ENCODE measurements around the gene ZNF580. TPM values are rescaled to one million over a fixed set of nuclear protein-coding genes. Genes with fewer than 3 reads are reported as not detected.

The ZNF580 gene
- total and polyA plus RNA-seq, 2 of the 8 experiments (the other 6 are each of a cell fraction or from before 2014, with no cell fraction given), result 12.0 to 24.6 TPM

- TF ChIP-seq NRF1 (IDR thresholded peaks at IDR 0.05; ENCODE audit: low read depth, low read length) (no peak), SP1 (IDR thresholded peaks at IDR 0.05; ENCODE audit: low read depth, low read length) (0 out of 2 replicates have a peak, but pooled peaks have one; percentile 14)
- Histone ChIP-seq H3K4me2 (ENCODE audit: insufficient read depth in 1 of 2, low read depth in 2 of 2, low read length in 2 of 2) (peak overlapping the region; percentile 58 to 63), H2BK20ac (ENCODE audit: low read length) (no peak overlapping the region), H4K91ac (replicated peaks; ENCODE audit: insufficient read length, low read length) (no peak overlapping the region), H2BK5ac (ENCODE audit: low read depth, low read length) (no peak overlapping the region), H3K4me3 (ENCODE audit: extremely low read depth in 1 of 4, insufficient read depth in 2 of 4, low read depth in 3 of 4, low read length in 4 of 4) (peak overlapping the region; percentile 83 to 95 (median 92)), H3K56ac (replicated peaks; ENCODE audit: insufficient read length, low read depth, low read length) (no peak overlapping the region), H3K14ac (ENCODE audit: insufficient read length) (no peak overlapping the region), H4K5ac (ENCODE audit: insufficient read length, low read depth, low read length) (no peak overlapping the region), H3K36me3 (ENCODE audit: control insufficient read depth in 2 of 4, insufficient read depth in 4 of 4, low read length in 3 of 4) (peaks cover 14 to 24% (median 22%) of the 10 kb centered on the region in 4 experiments), H2AFZ (ENCODE audit: low read length) (no peak overlapping the region), H3K27me3 (replicated peaks in 1 of 4; ENCODE audit: control insufficient read depth in 3 of 4, extremely low read depth in 1 of 4, insufficient read depth in 3 of 4, low read length in 3 of 4) (no peaks in the 10 kb centered on the region), H3K4ac (replicated peaks; ENCODE audit: insufficient read length, low read depth, low read length) (no peak overlapping the region), H4K20me1 (replicated peaks in 1 of 2; ENCODE audit: control insufficient read depth in 1 of 2, insufficient read depth in 2 of 2, low read length in 2 of 2) (peaks cover 20 to 36% of the 10 kb centered on the region in 2 experiments), H3K79me1 (ENCODE audit: low read depth, low read length) (peaks cover 17% of the 10 kb centered on the region), H3K9ac (replicated peaks in 1 of 4; ENCODE audit: extremely low read depth in 1 of 4, low read depth in 3 of 4, low read length in 3 of 4) (peak overlapping the region in 3 of 4 experiments; percentile 38 to 51 (median 50); a peak in 6 of 7 replicates), H3K18ac (ENCODE audit: extremely low read depth, low read length) (no peak overlapping the region), H3K23me2 (ENCODE audit: low read depth, low read length) (peaks cover 5% of the 10 kb centered on the region; the same call in 1 of the 2 replicates), H3K79me2 (ENCODE audit: control insufficient read depth in 1 of 2, insufficient read depth in 2 of 2, low read length in 2 of 2) (peaks cover 21 to 70% of the 10 kb centered on the region in 2 experiments), H3K9me3 (ENCODE audit: insufficient read depth in 2 of 2, low read depth in 1 of 2, low read length in 1 of 2) (no peaks in the 10 kb centered on the region), H2BK12ac (ENCODE audit: low read depth, low read length) (no peak overlapping the region), H3K23ac (ENCODE audit: insufficient read length) (no peak overlapping the region), H3K27ac (ENCODE audit: low read depth, low read length) (no peak overlapping the region), H3K4me1 (replicated peaks in 1 of 4; ENCODE audit: control insufficient read depth in 3 of 4, insufficient read depth in 4 of 4, low read length in 3 of 4) (peaks cover 0 to 11% (median 6%) of the 10 kb centered on the region in 4 experiments; a peak in 5 of 7 replicates), H4K8ac (ENCODE audit: extremely low read depth, insufficient read depth, low read length) (no peak overlapping the region), H2AK5ac (ENCODE audit: low read depth, low read length) (no peak overlapping the region), H2BK120ac (replicated peaks; ENCODE audit: low read depth, low read length) (no peak overlapping the region), H2BK15ac (ENCODE audit: low read length) (no peak overlapping the region)
- CTCF ChIA-PET (ENCODE audit: partially characterized antibody), result interaction anchor here (0.6 kb wide), 1 partner anchor 25 kb away, joined by 3 read pairs; no protein-coding TSS in a partner anchor
- DNase-seq (ENCODE audit: low read depth in 1 of 2, low spot score in 2 of 2), result no peak
- WGBS, 2 experiments (ENCODE audit: extremely low coverage in 1 of 2, insufficient coverage in 1 of 2, insufficient read length in 1 of 2, insufficient replicate concordance in 2 of 2, low coverage in 1 of 2, low lambda C conversion rate in 2 of 2, missing lambda C conversion rate in 1 of 2), result 36% methylated on average over 15 of the region's 17 CpGs; no CpG with 5 or more reads in 1 of the 2 experiments
- no peak for FAIRE-seq
- POLR2A ChIA-PET (ENCODE audit: partially characterized antibody), result interaction anchor here (0.7 to 2.5 kb wide), 7 partner anchors 18 to 554 kb away, joined by 3 to 18 read pairs (median 4); partner anchors contain the start of genes U2AF2 and ZNF580
These were observed 33.6 kb downstream of the ZNF580 start for GRCh38 chr19:55674459-55674840.

All from H1 (cell line).